CD4-positive, alpha-beta T cell treated with Interleukin-1 beta for 1 hour (primary cell): ENCODE results near the gene RBM24.

Source experiments
- DNase-seq, 2 donors: peaks; one replicate each; pipeline ENCODE4 v3.0.0-alpha.2; 2020 to 2022

The RBM24 gene

GRCh38 chr6:17281100-17281496 lies at the start of gene RBM24:
TSS of gene RBM24 (plus strand) at chr6:17281361. CDS start at chr6:17281582, 221 bp downstream.
- peak in 1 of 2 donors; percentile 4 for DNase-seq

GRCh38 chr6:17233531-17233930 lies 47.6 kb upstream of the RBM24 start:
- no peak for DNase-seq

- no peak for DNase-seq
Observed at GRCh38 chr6:17237246-17237645, 43.9 kb upstream of the RBM24 start.

- no peak for DNase-seq
Observed at GRCh38 chr6:17239260-17239659, 41.9 kb upstream of the RBM24 start.

- no peak for DNase-seq
Observed at GRCh38 chr6:17240803-17241500, 40.2 kb upstream of the RBM24 start.

- DNase-seq: no peak
Observed at GRCh38 chr6:17242087-17242486, 39.1 kb upstream of the RBM24 start.

GRCh38 chr6:17250237-17250636 lies 30.9 kb upstream of the RBM24 start:
- no peak for DNase-seq

- DNase-seq: no peak
Observed at GRCh38 chr6:17251953-17252352, 29.2 kb upstream of the RBM24 start.

GRCh38 chr6:17258749-17259148 lies 22.4 kb upstream of the RBM24 start:
- DNase-seq: no peak

- no peak for DNase-seq
Observed at GRCh38 chr6:17265570-17265969, 15.6 kb upstream of the RBM24 start.

GRCh38 chr6:17267566-17267965 lies 13.6 kb upstream of the RBM24 start:
- no peak for DNase-seq

GRCh38 chr6:17268114-17268513 lies 13.0 kb upstream of the RBM24 start:
- no peak for DNase-seq

GRCh38 chr6:17269840-17270239 lies 11.3 kb upstream of the RBM24 start:
- DNase-seq: no peak

GRCh38 chr6:17271628-17272027 lies 9.5 kb upstream of the RBM24 start:
- DNase-seq: no peak

GRCh38 chr6:17276766-17277165 lies 4.4 kb upstream of the RBM24 start:
- DNase-seq: no peak

- no peak for DNase-seq
Observed at GRCh38 chr6:17277256-17277655, 3.9 kb upstream of the RBM24 start.

- no peak for DNase-seq
Observed at GRCh38 chr6:17278289-17279063, 2.7 kb upstream of the RBM24 start.

- DNase-seq: no peak
Observed at GRCh38 chr6:17280138-17280537, 1.0 kb upstream of the RBM24 start.

GRCh38 chr6:17280552-17281090 lies 540 bp upstream of the RBM24 start:
- no peak for DNase-seq

- no peak for DNase-seq
Observed at GRCh38 chr6:17281497-17282481, 628 bp downstream of the RBM24 start.

GRCh38 chr6:17283074-17283473 lies 1.9 kb downstream of the RBM24 start:
- DNase-seq: no peak

- no peak for DNase-seq
Observed at GRCh38 chr6:17289630-17290061, 8.5 kb downstream of the RBM24 start.

- DNase-seq: no peak
Observed at GRCh38 chr6:17291778-17292177, 10.6 kb downstream of the RBM24 start.
